HG02885 (cell line): Measurements from ENCODE around the gene HES5.
A peak's percentile ranks its signal among the peaks of the same experiment; 100 is the strongest.
"Not testable (repeated sequence)": the region's sequence is repeated elsewhere in the genome, so short reads cannot be mapped to it uniquely, and the experiment has no call there.

Source experiments
- ATAC-seq: cut with Tn5 transposase; IDR thresholded peaks from one replicate; pipeline ENCODE4 v1.9.1; 2021; ENCODE audit warnings: mild to moderate bottlenecking; ENCODE audit not compliant: unreplicated experiment, poor library complexity

HES5 gene

GRCh38 chr1:2529784-2530512, at the start of gene HES5:
HES5 (minus strand) TSS chr1:2530263; CDS start chr1:2530164, 99 bp downstream.
- no peak for ATAC-seq

- no peak for ATAC-seq
These were observed 48.7 kb upstream of the HES5 start for GRCh38 chr1:2578758-2579118.

- ATAC-seq, result peak; percentile 39
These were observed 47.6 kb upstream of the HES5 start for GRCh38 chr1:2577565-2578075.

GRCh38 chr1:2575801-2576663, 46.0 kb upstream of the HES5 start:
- ATAC-seq, result peak; percentile 3

GRCh38 chr1:2574350-2574749, 44.3 kb upstream of the HES5 start:
- no peak for ATAC-seq

- no peak for ATAC-seq
These were observed 43.3 kb upstream of the HES5 start for GRCh38 chr1:2573250-2573920.

- ATAC-seq, result no peak
These were observed 41.3 kb upstream of the HES5 start for GRCh38 chr1:2571348-2571747.

GRCh38 chr1:2570332-2570731, 40.3 kb upstream of the HES5 start:
- ATAC-seq, result no peak

GRCh38 chr1:2569703-2570102, 39.6 kb upstream of the HES5 start:
- ATAC-seq, result not testable (repeated sequence)

GRCh38 chr1:2569060-2569459, 39.0 kb upstream of the HES5 start:
- ATAC-seq, result no peak

GRCh38 chr1:2568187-2568816, 38.2 kb upstream of the HES5 start:
- not testable (repeated sequence) for ATAC-seq

- ATAC-seq, result no peak
These were observed 37.1 kb upstream of the HES5 start for GRCh38 chr1:2567083-2567679.

GRCh38 chr1:2566101-2567045, 36.3 kb upstream of the HES5 start:
- ATAC-seq, result no peak

GRCh38 chr1:2564815-2565374, 34.8 kb upstream of the HES5 start:
- ATAC-seq, result no peak

GRCh38 chr1:2564006-2564814, 34.1 kb upstream of the HES5 start:
- no peak for ATAC-seq

- ATAC-seq, result no peak
These were observed 33.1 kb upstream of the HES5 start for GRCh38 chr1:2563205-2563604.

GRCh38 chr1:2561898-2562895, 32.1 kb upstream of the HES5 start:
- no peak for ATAC-seq
